ENCODE data around the gene MSL3B. TPM values are rescaled to one million over a fixed set of nuclear protein-coding genes. Genes with fewer than 3 reads are reported as not detected.

MSL3B gene

GRCh38 chr2:233819884-233820773 lies 48.1 kb downstream of the MSL3B start:
- no peaks in the 10 kb centered on the region for H3K9me3 ChIP-seq (replicated peaks; ENCODE audit: control insufficient read depth, low read depth, low read length)
- 73% methylated on average over 14 of the region's 18 CpGs for WGBS (ENCODE audit: insufficient coverage)

GRCh38 chr2:233818639-233819621 lies 49.3 kb downstream of the MSL3B start:
- no peaks in the 10 kb centered on the region for H3K9me3 ChIP-seq (replicated peaks; ENCODE audit: control insufficient read depth, low read depth, low read length)
- H3K36me3 ChIP-seq (ENCODE audit: control insufficient read depth, insufficient read depth, low read length): no peaks in the 10 kb centered on the region
- H3K27ac ChIP-seq (ENCODE audit: low read length): no peak overlapping the region
- H3K4me1 ChIP-seq (ENCODE audit: control insufficient read depth, insufficient read depth, low read length): no peaks in the 10 kb centered on the region
- WGBS (ENCODE audit: insufficient coverage): 72% methylated on average over 11 of the region's 17 CpGs
- no peaks in the 10 kb centered on the region for H3K27me3 ChIP-seq (ENCODE audit: control insufficient read depth, insufficient read depth, low read length)
- no peak for DNase-seq
- H3K4me3 ChIP-seq (ENCODE audit: low read length): no peak overlapping the region

More at GRCh38 chr2:233819884-233820773, 48.1 kb downstream of the MSL3B start:
- Histone ChIP-seq H3K4me3 (ENCODE audit: low read length) (no peak overlapping the region), H3K27ac (ENCODE audit: low read length) (no peak overlapping the region), H3K27me3 (ENCODE audit: control insufficient read depth, insufficient read depth, low read length) (no peaks in the 10 kb centered on the region), H3K36me3 (ENCODE audit: control insufficient read depth, insufficient read depth, low read length) (no peaks in the 10 kb centered on the region), H3K4me1 (ENCODE audit: control insufficient read depth, insufficient read depth, low read length) (no peaks in the 10 kb centered on the region)
- DNase-seq: no peak

- H3K27me3 ChIP-seq (ENCODE audit: control insufficient read depth, insufficient read depth, low read length): no peaks in the 10 kb centered on the region
Observed at GRCh38 chr2:233817995-233818638, 50.1 kb downstream of the MSL3B start.

GRCh38 chr2:233817361-233817911 lies 50.8 kb downstream of the MSL3B start:
- H3K27ac ChIP-seq (ENCODE audit: low read length): no peak overlapping the region
- no peaks in the 10 kb centered on the region for H3K36me3 ChIP-seq (ENCODE audit: control insufficient read depth, insufficient read depth, low read length)
- H3K27me3 ChIP-seq (ENCODE audit: control insufficient read depth, insufficient read depth, low read length): no peaks in the 10 kb centered on the region
- no peak for DNase-seq
- no peaks in the 10 kb centered on the region for H3K4me1 ChIP-seq (ENCODE audit: control insufficient read depth, insufficient read depth, low read length)
- H3K9me3 ChIP-seq (replicated peaks; ENCODE audit: control insufficient read depth, low read depth, low read length): no peaks in the 10 kb centered on the region
- WGBS (ENCODE audit: insufficient coverage): 68% methylated on average over 3 of the region's 3 CpGs
- no peak overlapping the region for H3K4me3 ChIP-seq (ENCODE audit: low read length)

More at GRCh38 chr2:233817995-233818638, 50.1 kb downstream of the MSL3B start:
- no peaks in the 10 kb centered on the region for H3K4me1 ChIP-seq (ENCODE audit: control insufficient read depth, insufficient read depth, low read length)
- H3K36me3 ChIP-seq (ENCODE audit: control insufficient read depth, insufficient read depth, low read length): no peaks in the 10 kb centered on the region
- no peaks in the 10 kb centered on the region for H3K9me3 ChIP-seq (replicated peaks; ENCODE audit: control insufficient read depth, low read depth, low read length)
- H3K4me3 ChIP-seq (ENCODE audit: low read length): no peak overlapping the region
- H3K27ac ChIP-seq (ENCODE audit: low read length): no peak overlapping the region
- DNase-seq: no peak
- 89% methylated on average over 11 of the region's 11 CpGs for WGBS (ENCODE audit: insufficient coverage)

- H3K9me3 ChIP-seq (replicated peaks; ENCODE audit: control insufficient read depth, low read depth, low read length): no peaks in the 10 kb centered on the region
- DNase-seq: no peak
- H3K27ac ChIP-seq (ENCODE audit: low read length): no peak overlapping the region
- no peaks in the 10 kb centered on the region for H3K4me1 ChIP-seq (ENCODE audit: control insufficient read depth, insufficient read depth, low read length)
- no peaks in the 10 kb centered on the region for H3K27me3 ChIP-seq (ENCODE audit: control insufficient read depth, insufficient read depth, low read length)
- WGBS (ENCODE audit: insufficient coverage): 80% methylated on average over 1 of the region's 4 CpGs
- H3K36me3 ChIP-seq (ENCODE audit: control insufficient read depth, insufficient read depth, low read length): no peaks in the 10 kb centered on the region
- H3K4me3 ChIP-seq (ENCODE audit: low read length): no peak overlapping the region
Observed at GRCh38 chr2:233816771-233817170, 51.4 kb downstream of the MSL3B start.

GRCh38 chr2:233816334-233816733 lies 51.9 kb downstream of the MSL3B start:
- Histone ChIP-seq H3K27ac (ENCODE audit: low read length) (no peak overlapping the region), H3K4me3 (ENCODE audit: low read length) (no peak overlapping the region), H3K36me3 (ENCODE audit: control insufficient read depth, insufficient read depth, low read length) (no peaks in the 10 kb centered on the region), H3K4me1 (ENCODE audit: control insufficient read depth, insufficient read depth, low read length) (no peaks in the 10 kb centered on the region), H3K9me3 (replicated peaks; ENCODE audit: control insufficient read depth, low read depth, low read length) (no peaks in the 10 kb centered on the region), H3K27me3 (ENCODE audit: control insufficient read depth, insufficient read depth, low read length) (no peaks in the 10 kb centered on the region)
- DNase-seq: no peak
- 60% methylated on average over 2 of the region's 2 CpGs for WGBS (ENCODE audit: insufficient coverage)

GRCh38 chr2:233815861-233816260 lies 52.3 kb downstream of the MSL3B start:
- Histone ChIP-seq H3K36me3 (ENCODE audit: control insufficient read depth, insufficient read depth, low read length) (no peaks in the 10 kb centered on the region), H3K27me3 (ENCODE audit: control insufficient read depth, insufficient read depth, low read length) (no peaks in the 10 kb centered on the region), H3K4me1 (ENCODE audit: control insufficient read depth, insufficient read depth, low read length) (no peaks in the 10 kb centered on the region), H3K9me3 (replicated peaks; ENCODE audit: control insufficient read depth, low read depth, low read length) (no peaks in the 10 kb centered on the region), H3K4me3 (ENCODE audit: low read length) (no peak overlapping the region), H3K27ac (ENCODE audit: low read length) (no peak overlapping the region)
- WGBS (ENCODE audit: insufficient coverage): no CpG with 5 or more reads among the region's 6 CpGs
- DNase-seq: no peak

Other genes starting within 250 kb of the MSL3B start
- gene UGT1A10, start 231.9 kb downstream of the MSL3B start, total RNA-seq: not detected
- gene UGT1A10, start 231.9 kb downstream of the MSL3B start, polyA plus RNA-seq (ENCODE audit: insufficient read depth in 1 of 8, insufficient read length in 8 of 8, low replicate concordance in 1 of 8): not detected
- not detected for gene UGT1A9, start 196.5 kb downstream of the MSL3B start, total RNA-seq
- not detected for gene UGT1A9, start 196.5 kb downstream of the MSL3B start, polyA plus RNA-seq (ENCODE audit: insufficient read depth in 1 of 8, insufficient read length in 8 of 8, low replicate concordance in 1 of 8)
- not detected for gene UGT1A7, start 186.5 kb downstream of the MSL3B start, total RNA-seq
- gene UGT1A7, start 186.5 kb downstream of the MSL3B start, polyA plus RNA-seq (ENCODE audit: insufficient read depth in 1 of 8, insufficient read length in 8 of 8, low replicate concordance in 1 of 8): under 1 TPM in 1 of 8 donors, not detected in 7; 0.13 TPM
- gene UGT1A6, start 175.5 kb downstream of the MSL3B start, total RNA-seq: not detected
- gene UGT1A6, start 175.5 kb downstream of the MSL3B start, polyA plus RNA-seq (ENCODE audit: insufficient read depth in 1 of 8, insufficient read length in 8 of 8, low replicate concordance in 1 of 8): under 1 TPM in 1 of 8 donors, not detected in 7; 0.16 TPM
- not detected for gene UGT1A5, start 155.5 kb downstream of the MSL3B start, total RNA-seq
- not detected for gene UGT1A5, start 155.5 kb downstream of the MSL3B start, polyA plus RNA-seq (ENCODE audit: insufficient read depth in 1 of 8, insufficient read length in 8 of 8, low replicate concordance in 1 of 8)
- not detected for gene UGT1A4, start 149.7 kb downstream of the MSL3B start, total RNA-seq
- gene UGT1A4, start 149.7 kb downstream of the MSL3B start, polyA plus RNA-seq (ENCODE audit: insufficient read depth in 1 of 8, insufficient read length in 8 of 8, low replicate concordance in 1 of 8): not detected
- gene UGT1A3, start 139.3 kb downstream of the MSL3B start, total RNA-seq: not detected
- not detected for gene UGT1A3, start 139.3 kb downstream of the MSL3B start, polyA plus RNA-seq (ENCODE audit: insufficient read depth in 1 of 8, insufficient read length in 8 of 8, low replicate concordance in 1 of 8)
- not detected for gene UGT1A1, start 108.1 kb downstream of the MSL3B start, total RNA-seq
- under 1 TPM in 4 of 8 donors, not detected in 4; 0.04 to 0.10 (median 0.08) TPM for gene UGT1A1, start 108.1 kb downstream of the MSL3B start, polyA plus RNA-seq (ENCODE audit: insufficient read depth in 1 of 8, insufficient read length in 8 of 8, low replicate concordance in 1 of 8)
- gene MROH2A, start 90.1 kb downstream of the MSL3B start, total RNA-seq: not detected
- not detected for gene MROH2A, start 90.1 kb downstream of the MSL3B start, polyA plus RNA-seq (ENCODE audit: insufficient read depth in 1 of 8, insufficient read length in 8 of 8, low replicate concordance in 1 of 8)
- 6.2 TPM for gene HJURP, start 13.9 kb downstream of the MSL3B start, total RNA-seq
- gene HJURP, start 13.9 kb downstream of the MSL3B start, polyA plus RNA-seq (ENCODE audit: insufficient read depth in 1 of 8, insufficient read length in 8 of 8, low replicate concordance in 1 of 8): 10 to 100 TPM in 7 of 8 donors, 1 to 10 TPM in 1; 8.6 to 15.3 (median 12.2) TPM
- not detected for gene TRPM8, start 49.0 kb upstream of the MSL3B start, total RNA-seq
- under 1 TPM in 4 of 8 donors, not detected in 4; 0.17 to 0.30 (median 0.25) TPM for gene TRPM8, start 49.0 kb upstream of the MSL3B start, polyA plus RNA-seq (ENCODE audit: insufficient read depth in 1 of 8, insufficient read length in 8 of 8, low replicate concordance in 1 of 8)
- gene SPP2, start 182.3 kb upstream of the MSL3B start, total RNA-seq: not detected
- gene SPP2, start 182.3 kb upstream of the MSL3B start, polyA plus RNA-seq (ENCODE audit: insufficient read depth in 1 of 8, insufficient read length in 8 of 8, low replicate concordance in 1 of 8): under 1 TPM in 1 of 8 donors, not detected in 7; 0.35 TPM

Measured in muscle of leg (tissue), 11 donors.